ENCODE measurements around the gene VTI1A. TPM values are rescaled to one million over a fixed set of nuclear protein-coding genes. Genes with fewer than 3 reads are reported as not detected.

Gene VTI1A
- total and polyA plus RNA-seq, 2 experiments from 2014 or later, result 26.8 to 31.0 TPM

GRCh38 chr10:112650588-112651030, 203.6 kb downstream of the VTI1A start:
- Mint-ChIP-seq H3K4me3 (no peak overlapping the region), H3K27me3 (ENCODE audit: insufficient read depth, low read depth, poor library complexity) (peaks cover 2% of the 10 kb centered on the region), H3K36me3 (ENCODE audit: low read depth) (no peaks in the 10 kb centered on the region; the same call in 2 of the 3 replicates), H3K27ac (no peak overlapping the region), H3K9me3 (no peaks in the 10 kb centered on the region), H3K4me1 (peaks cover 21% of the 10 kb centered on the region)
- no peak overlapping the region for H3K4me3 ChIP-seq
- H3K27ac ChIP-seq (ENCODE audit: low read depth), result no peak overlapping the region
- ATAC-seq (no peak), DNase-seq (ENCODE audit: low spot score) (no peak)
- TF ChIP-seq JUNB (IDR thresholded peaks at IDR 0.05; ENCODE audit: unreplicated experiment) (no peak), STAT1 (IDR thresholded peaks at IDR 0.05; ENCODE audit: unreplicated experiment) (no peak), EZH2phosphoT487 (IDR thresholded peaks at IDR 0.05; ENCODE audit: unreplicated experiment) (no peak), EZH2 (IDR thresholded peaks at IDR 0.05; ENCODE audit: low read depth, unreplicated experiment) (no peak), ZNF331 (CRISPR knock-in tag; IDR thresholded peaks at IDR 0.05; ENCODE audit: low read depth) (no peak), CREB1 (CRISPR knock-in tag; IDR thresholded peaks at IDR 0.05; ENCODE audit: low read depth) (no peak), ZNF462 (CRISPR knock-in tag; IDR thresholded peaks at IDR 0.05) (no peak), NANOG (IDR thresholded peaks at IDR 0.05; ENCODE audit: borderline replicate concordance) (no peak), POLR2AphosphoS5 (IDR thresholded peaks at IDR 0.05; ENCODE audit: low read depth) (no peak), REST (IDR thresholded peaks at IDR 0.05; ENCODE audit: unreplicated experiment) (no peak), ZNF114 (CRISPR knock-in tag; IDR thresholded peaks at IDR 0.05) (no peak)
- TF ChIP-seq, protein P1, sequence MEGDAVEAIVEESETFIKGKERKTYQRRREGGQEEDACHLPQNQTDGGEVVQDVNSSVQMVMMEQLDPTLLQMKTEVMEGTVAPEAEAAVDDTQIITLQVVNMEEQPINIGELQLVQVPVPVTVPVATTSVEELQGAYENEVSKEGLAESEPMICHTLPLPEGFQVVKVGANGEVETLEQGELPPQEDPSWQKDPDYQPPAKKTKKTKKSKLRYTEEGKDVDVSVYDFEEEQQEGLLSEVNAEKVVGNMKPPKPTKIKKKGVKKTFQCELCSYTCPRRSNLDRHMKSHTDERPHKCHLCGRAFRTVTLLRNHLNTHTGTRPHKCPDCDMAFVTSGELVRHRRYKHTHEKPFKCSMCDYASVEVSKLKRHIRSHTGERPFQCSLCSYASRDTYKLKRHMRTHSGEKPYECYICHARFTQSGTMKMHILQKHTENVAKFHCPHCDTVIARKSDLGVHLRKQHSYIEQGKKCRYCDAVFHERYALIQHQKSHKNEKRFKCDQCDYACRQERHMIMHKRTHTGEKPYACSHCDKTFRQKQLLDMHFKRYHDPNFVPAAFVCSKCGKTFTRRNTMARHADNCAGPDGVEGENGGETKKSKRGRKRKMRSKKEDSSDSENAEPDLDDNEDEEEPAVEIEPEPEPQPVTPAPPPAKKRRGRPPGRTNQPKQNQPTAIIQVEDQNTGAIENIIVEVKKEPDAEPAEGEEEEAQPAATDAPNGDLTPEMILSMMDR (conservative IDR thresholded peaks at IDR 0.05; ENCODE audit: low read depth in 2 of 2), result no peak
- TF ChIP-seq, protein P2, sequence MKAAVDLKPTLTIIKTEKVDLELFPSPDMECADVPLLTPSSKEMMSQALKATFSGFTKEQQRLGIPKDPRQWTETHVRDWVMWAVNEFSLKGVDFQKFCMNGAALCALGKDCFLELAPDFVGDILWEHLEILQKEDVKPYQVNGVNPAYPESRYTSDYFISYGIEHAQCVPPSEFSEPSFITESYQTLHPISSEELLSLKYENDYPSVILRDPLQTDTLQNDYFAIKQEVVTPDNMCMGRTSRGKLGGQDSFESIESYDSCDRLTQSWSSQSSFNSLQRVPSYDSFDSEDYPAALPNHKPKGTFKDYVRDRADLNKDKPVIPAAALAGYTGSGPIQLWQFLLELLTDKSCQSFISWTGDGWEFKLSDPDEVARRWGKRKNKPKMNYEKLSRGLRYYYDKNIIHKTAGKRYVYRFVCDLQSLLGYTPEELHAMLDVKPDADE (IDR thresholded peaks at IDR 0.05), result no peak
- H3K4me1 ChIP-seq (ENCODE audit: insufficient read depth), result peaks cover 18% of the 10 kb centered on the region
- H4K20me1 ChIP-seq (replicated peaks; ENCODE audit: insufficient read depth), result no peaks in the 10 kb centered on the region
- no peaks in the 10 kb centered on the region for H3K36me3 ChIP-seq (ENCODE audit: insufficient read depth)
- H3F3A ChIP-seq (replicated peaks; ENCODE audit: low read depth), result no peaks in the 10 kb centered on the region
- H3K27me3 ChIP-seq (ENCODE audit: insufficient read depth), result no peaks in the 10 kb centered on the region
- no peaks in the 10 kb centered on the region for H3K79me2 ChIP-seq (replicated peaks; ENCODE audit: insufficient read depth)
- no peaks in the 10 kb centered on the region for H3K9me2 ChIP-seq (ENCODE audit: insufficient read depth)
- H3K4me2 ChIP-seq, result no peak overlapping the region
- no peak overlapping the region for H2AFZ ChIP-seq
